WI38 (cell line): ENCODE results near the gene SS18L1.

Experiments
- H3K4me3 ChIP-seq: 2 replicates; pipeline ENCODE4 v1.5.1; 2011; ENCODE audit warnings: low read depth, mild to moderate bottlenecking, control low read depth, low read length
- CTCF ChIP-seq: IDR thresholded peaks from 2 replicates; pipeline ENCODE4 v1.5.1; 2012; ENCODE audit warnings: low read depth, mild to moderate bottlenecking, control low read depth, low read length

SS18L1 gene

GRCh38 chr20:62178316-62179161 is 35.0 kb downstream of the SS18L1 start:
- no peak overlapping the region for H3K4me3 ChIP-seq
- no peak for TF ChIP-seq CTCF

- TF ChIP-seq CTCF = no peak
- no peak overlapping the region for H3K4me3 ChIP-seq
Measured at GRCh38 chr20:62179162-62179504, 35.6 kb downstream of the SS18L1 start.

GRCh38 chr20:62181808-62182207 is 38.2 kb downstream of the SS18L1 start:
- H3K4me3 ChIP-seq = peak overlapping the region; percentile 96
- no peak for TF ChIP-seq CTCF

GRCh38 chr20:62182469-62183425 is 39.2 kb downstream of the SS18L1 start, which contains the start of gene MTG2:
Gene MTG2 (plus strand): TSS chr20:62183028. CDS start chr20:62193421, 10,393 bp downstream.
- TF ChIP-seq CTCF = no peak
- peak within 1 kb of the TSS; percentile 96 for H3K4me3 ChIP-seq

- no peak for TF ChIP-seq CTCF
- peak overlapping the region; percentile 96 for H3K4me3 ChIP-seq
Measured at GRCh38 chr20:62183426-62184142, 40.0 kb downstream of the SS18L1 start.

- no peak for TF ChIP-seq CTCF
Measured at GRCh38 chr20:62186096-62186426, 42.5 kb downstream of the SS18L1 start.

More at GRCh38 chr20:62186096-62186426, 42.5 kb downstream of the SS18L1 start:
- H3K4me3 ChIP-seq = no peak overlapping the region
